Osteocyte (in vitro differentiated cells): ENCODE results near the gene TUBB1. TPM values are rescaled to one million over a fixed set of nuclear protein-coding genes. Genes with fewer than 3 reads are reported as not detected.
A peak's percentile ranks its signal among the peaks of the same experiment; 100 is the strongest.
"Not testable (repeated sequence)": the region's sequence is repeated elsewhere in the genome, so short reads cannot be mapped to it uniquely, and the experiment has no call there.

Experiments used
- DNase-seq: peaks from one replicate; pipeline ENCODE4 v3.0.0; 2021; ENCODE audit warnings: mixed read lengths; ENCODE audit not compliant: unreplicated experiment; ENCODE audit errors: extremely low spot score
- H3K27ac Mint-ChIP-seq: one replicate; pipeline ENCODE4 v1.8.0; 2021; ENCODE audit warnings: mild to moderate bottlenecking, mixed read lengths; ENCODE audit not compliant: unreplicated experiment
- H3K27me3 Mint-ChIP-seq: one replicate; pipeline ENCODE4 v1.8.0; 2021; ENCODE audit warnings: mixed read lengths; ENCODE audit not compliant: unreplicated experiment
- H3K36me3 Mint-ChIP-seq: one replicate; pipeline ENCODE4 v1.8.0; 2021; ENCODE audit warnings: mixed read lengths; ENCODE audit not compliant: unreplicated experiment
- H3K4me1 Mint-ChIP-seq: one replicate; pipeline ENCODE4 v1.8.0; 2021; ENCODE audit warnings: mixed read lengths; ENCODE audit not compliant: unreplicated experiment
- H3K4me3 Mint-ChIP-seq: one replicate; pipeline ENCODE4 v1.8.0; 2021; ENCODE audit warnings: mild to moderate bottlenecking, moderate library complexity, mixed read lengths; ENCODE audit not compliant: unreplicated experiment
- H3K9me3 Mint-ChIP-seq: one replicate; pipeline ENCODE4 v1.8.0; 2021; ENCODE audit warnings: mixed read lengths; ENCODE audit not compliant: unreplicated experiment
- CTCF ChIP-seq: fragments of 200-600 bp; sonication (generic); IDR thresholded peaks from 2 replicates; pipeline ENCODE4 v1.5.0; 2021; ENCODE audit warnings: antibody characterized with exemption, mild to moderate bottlenecking, moderate library complexity
- total RNA-seq: library from RNA; stranded (reverse); gene quantifications from 2 replicates; pipeline ENCODE4 v1.2.1, GENCODE V29; 2021

The TUBB1 gene
- total RNA-seq, 1 donor from 2014 or later: not detected

GRCh38 chr20:59040667-59041066 lies 21.4 kb downstream of the TUBB1 start:
- Mint-ChIP-seq H3K27me3 (no peaks in the 10 kb centered on the region), H3K4me1 (peaks cover 31% of the 10 kb centered on the region), H3K9me3 (no peaks in the 10 kb centered on the region), H3K4me3 (peak overlapping the region; percentile 86), H3K27ac (peak overlapping the region; percentile 0), H3K36me3 (peaks cover 23% of the 10 kb centered on the region)
- TF ChIP-seq CTCF: no peak
- DNase-seq: no peak

GRCh38 chr20:59041487-59041886 lies 22.3 kb downstream of the TUBB1 start:
- DNase-seq, H3K9me3 Mint-ChIP-seq, H3K27me3 Mint-ChIP-seq: not testable (repeated sequence)
- Mint-ChIP-seq H3K4me1 (peaks cover 31% of the 10 kb centered on the region), H3K4me3 (peak overlapping the region; percentile 86), H3K36me3 (peaks cover 20% of the 10 kb centered on the region), H3K27ac (peak overlapping the region; percentile 50)

- Mint-ChIP-seq H3K27me3 (no peaks in the 10 kb centered on the region), H3K36me3 (peaks cover 12% of the 10 kb centered on the region), H3K9me3 (no peaks in the 10 kb centered on the region), H3K4me1 (peaks cover 31% of the 10 kb centered on the region), H3K4me3 (peak within 1 kb of the TSS; percentile 86), H3K27ac (peak within 1 kb of the TSS; percentile 71)
- no peak for TF ChIP-seq CTCF
- DNase-seq: no peak
Observed at GRCh38 chr20:59042151-59042795, 23.0 kb downstream of the TUBB1 start, which contains the start of gene PRELID3B. Gene PRELID3B (minus strand): TSS chr20:59042786. CDS start chr20:59042730, 56 bp downstream.

GRCh38 chr20:59042796-59043631 lies 23.8 kb downstream of the TUBB1 start:
- H3K27ac Mint-ChIP-seq: peak overlapping the region; percentile 71
- no peaks in the 10 kb centered on the region for H3K9me3 Mint-ChIP-seq
- peaks cover 7% of the 10 kb centered on the region for H3K36me3 Mint-ChIP-seq
- TF ChIP-seq CTCF: no peak
- H3K4me3 Mint-ChIP-seq: peak overlapping the region; percentile 86
- H3K4me1 Mint-ChIP-seq: peaks cover 34% of the 10 kb centered on the region
- DNase-seq: peak; percentile 98
- no peaks in the 10 kb centered on the region for H3K27me3 Mint-ChIP-seq

GRCh38 chr20:59043698-59044097 lies 24.5 kb downstream of the TUBB1 start:
- Mint-ChIP-seq H3K27ac (no peak overlapping the region), H3K4me3 (peak overlapping the region; percentile 58)
- no peak for DNase-seq

More at GRCh38 chr20:59043698-59044097, 24.5 kb downstream of the TUBB1 start:
- Mint-ChIP-seq H3K4me1 (peaks cover 39% of the 10 kb centered on the region), H3K36me3 (peaks cover 4% of the 10 kb centered on the region), H3K9me3 (no peaks in the 10 kb centered on the region), H3K27me3 (no peaks in the 10 kb centered on the region)
- TF ChIP-seq CTCF: no peak
